ENCODE results near the gene CDH5. TPM values are rescaled to one million over a fixed set of nuclear protein-coding genes. Genes with fewer than 3 reads are reported as not detected.
"Not testable (repeated sequence)": the region's sequence is repeated elsewhere in the genome, so short reads cannot be mapped to it uniquely, and the experiment has no call there.

Gene CDH5, protein sequence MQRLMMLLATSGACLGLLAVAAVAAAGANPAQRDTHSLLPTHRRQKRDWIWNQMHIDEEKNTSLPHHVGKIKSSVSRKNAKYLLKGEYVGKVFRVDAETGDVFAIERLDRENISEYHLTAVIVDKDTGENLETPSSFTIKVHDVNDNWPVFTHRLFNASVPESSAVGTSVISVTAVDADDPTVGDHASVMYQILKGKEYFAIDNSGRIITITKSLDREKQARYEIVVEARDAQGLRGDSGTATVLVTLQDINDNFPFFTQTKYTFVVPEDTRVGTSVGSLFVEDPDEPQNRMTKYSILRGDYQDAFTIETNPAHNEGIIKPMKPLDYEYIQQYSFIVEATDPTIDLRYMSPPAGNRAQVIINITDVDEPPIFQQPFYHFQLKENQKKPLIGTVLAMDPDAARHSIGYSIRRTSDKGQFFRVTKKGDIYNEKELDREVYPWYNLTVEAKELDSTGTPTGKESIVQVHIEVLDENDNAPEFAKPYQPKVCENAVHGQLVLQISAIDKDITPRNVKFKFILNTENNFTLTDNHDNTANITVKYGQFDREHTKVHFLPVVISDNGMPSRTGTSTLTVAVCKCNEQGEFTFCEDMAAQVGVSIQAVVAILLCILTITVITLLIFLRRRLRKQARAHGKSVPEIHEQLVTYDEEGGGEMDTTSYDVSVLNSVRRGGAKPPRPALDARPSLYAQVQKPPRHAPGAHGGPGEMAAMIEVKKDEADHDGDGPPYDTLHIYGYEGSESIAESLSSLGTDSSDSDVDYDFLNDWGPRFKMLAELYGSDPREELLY
- polyA plus RNA-seq (2012; ENCODE audit: missing spikeins) = not detected

DNA sequence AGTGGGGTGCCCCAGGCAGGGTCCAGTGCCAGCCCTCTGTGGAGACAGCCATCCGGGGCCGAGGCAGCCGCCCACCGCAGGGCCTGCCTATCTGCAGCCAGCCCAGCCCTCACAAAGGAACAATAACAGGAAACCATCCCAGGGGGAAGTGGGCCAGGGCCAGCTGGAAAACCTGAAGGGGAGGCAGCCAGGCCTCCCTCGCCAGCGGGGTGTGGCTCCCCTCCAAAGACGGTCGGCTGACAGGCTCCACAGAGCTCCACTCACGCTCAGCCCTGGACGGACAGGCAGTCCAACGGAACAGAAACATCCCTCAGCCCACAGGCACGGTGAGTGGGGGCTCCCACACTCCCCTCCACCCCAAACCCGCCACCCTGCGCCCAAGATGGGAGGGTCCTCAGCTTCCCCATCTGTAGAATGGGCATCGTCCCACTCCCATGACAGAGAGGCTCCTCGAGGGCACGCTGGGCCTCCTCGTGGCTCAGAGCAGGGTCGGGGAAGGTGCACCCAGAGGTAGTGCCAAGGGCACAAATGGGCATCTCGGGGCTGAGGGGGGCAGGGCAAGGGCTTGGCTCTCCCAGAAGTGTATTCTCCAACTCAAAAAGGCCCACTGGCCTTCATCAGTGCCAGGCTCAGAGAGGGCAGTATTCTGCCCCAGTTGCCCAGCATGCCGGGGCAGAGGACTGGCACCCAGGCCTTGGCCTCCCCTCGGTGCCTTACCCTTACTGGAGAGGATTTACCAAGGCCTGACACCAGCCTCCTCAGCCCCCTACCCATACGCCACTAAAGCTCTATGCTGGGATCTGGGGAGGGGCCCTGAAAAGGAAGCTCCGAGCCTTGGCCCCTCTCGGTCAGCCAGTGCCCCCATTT is at the start of gene CDH5:
Gene CDH5 (plus strand): TSS at position 259 of the 867 bp plus-strand sequence. CDS start 12,647 bp downstream, outside the sequence.
- TF ChIP-seq TAF1 (IDR thresholded peaks at IDR 0.05; ENCODE audit: borderline replicate concordance, low read depth, low read length) (no peak), POLR2AphosphoS5 (IDR thresholded peaks at IDR 0.05; ENCODE audit: low read depth, low read length) (no peak), POLR2A (IDR thresholded peaks at IDR 0.05; ENCODE audit: low read depth, low read length) (no peak)
- no peak for DNase-seq (ENCODE audit: insufficient read length)
- FAIRE-seq = no peak

DNA sequence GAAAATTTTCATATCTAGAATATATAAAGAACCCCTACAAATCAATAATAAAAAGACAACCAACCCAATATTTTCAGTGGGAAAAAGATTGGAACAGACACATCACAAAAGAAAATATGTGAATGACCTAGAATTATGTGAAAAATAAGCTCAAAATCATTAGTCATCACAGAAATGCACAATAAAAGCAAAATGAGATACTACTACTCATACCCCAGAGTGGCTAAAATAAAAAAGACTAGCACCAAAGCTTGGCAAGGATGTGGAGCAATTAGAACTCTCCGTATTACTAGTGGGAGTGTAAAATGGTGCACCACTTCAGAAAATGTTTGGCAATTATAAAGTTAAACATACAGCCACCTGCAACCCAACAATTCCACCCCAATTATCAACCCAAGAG is 48.0 kb upstream of the CDH5 start:
- TF ChIP-seq POLR2A (IDR thresholded peaks at IDR 0.05; ENCODE audit: low read depth, low read length) (no peak), POLR2AphosphoS5 (IDR thresholded peaks at IDR 0.05; ENCODE audit: low read depth, low read length) (no peak), TAF1 (IDR thresholded peaks at IDR 0.05; ENCODE audit: borderline replicate concordance, low read depth, low read length) (no peak)
- no peak for DNase-seq (ENCODE audit: insufficient read length)
- FAIRE-seq = no peak

DNA sequence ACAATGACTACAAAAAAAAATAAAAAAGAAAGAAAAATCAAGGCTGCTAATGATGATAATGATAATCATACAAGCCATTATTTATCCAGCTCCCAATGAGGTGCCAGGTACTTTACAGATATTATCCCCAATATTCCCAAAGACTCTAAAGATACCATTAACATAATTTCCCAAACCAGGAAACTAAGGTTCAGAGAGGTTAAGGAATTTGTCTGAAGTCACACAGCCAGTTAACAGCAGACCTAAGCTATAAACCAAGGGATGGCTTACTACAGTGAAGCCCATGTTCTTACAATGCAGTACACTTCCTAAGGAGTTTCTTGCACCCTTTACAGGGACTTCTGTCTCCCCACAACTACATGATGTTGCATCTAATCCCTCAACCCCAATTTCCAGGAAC is 45.7 kb upstream of the CDH5 start:
- FAIRE-seq (no peak), DNase-seq (ENCODE audit: insufficient read length) (no peak)
- no peak for TF ChIP-seq POLR2AphosphoS5 (IDR thresholded peaks at IDR 0.05; ENCODE audit: low read depth, low read length)
- TF ChIP-seq TAF1 (IDR thresholded peaks at IDR 0.05; ENCODE audit: borderline replicate concordance, low read depth, low read length) = no peak
- no peak for TF ChIP-seq POLR2A (IDR thresholded peaks at IDR 0.05; ENCODE audit: low read depth, low read length)

DNA sequence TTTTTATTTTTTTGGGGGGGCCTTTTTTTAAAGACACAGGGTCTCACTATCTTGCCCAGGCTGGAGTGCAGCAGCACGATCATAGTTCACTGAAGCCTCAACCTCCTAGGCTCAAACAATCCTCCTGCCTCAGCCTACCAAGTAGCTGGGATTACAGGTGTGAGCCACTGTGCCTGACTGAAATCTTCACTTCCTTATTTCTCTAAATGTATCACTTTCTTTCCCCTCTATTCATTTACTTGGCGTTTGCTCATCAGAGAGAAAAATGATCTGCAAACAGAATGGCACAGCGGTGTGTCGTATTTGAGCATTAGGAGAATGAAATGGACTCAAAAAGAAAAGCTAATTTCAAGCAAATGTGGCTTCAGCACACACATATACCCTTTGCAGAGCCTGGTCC is 44.3 kb upstream of the CDH5 start:
- TF ChIP-seq POLR2AphosphoS5 (IDR thresholded peaks at IDR 0.05; ENCODE audit: low read depth, low read length) (no peak), POLR2A (IDR thresholded peaks at IDR 0.05; ENCODE audit: low read depth, low read length) (no peak), TAF1 (IDR thresholded peaks at IDR 0.05; ENCODE audit: borderline replicate concordance, low read depth, low read length) (no peak)
- DNase-seq (ENCODE audit: insufficient read length) (no peak), FAIRE-seq (peak; percentile 27)

DNA sequence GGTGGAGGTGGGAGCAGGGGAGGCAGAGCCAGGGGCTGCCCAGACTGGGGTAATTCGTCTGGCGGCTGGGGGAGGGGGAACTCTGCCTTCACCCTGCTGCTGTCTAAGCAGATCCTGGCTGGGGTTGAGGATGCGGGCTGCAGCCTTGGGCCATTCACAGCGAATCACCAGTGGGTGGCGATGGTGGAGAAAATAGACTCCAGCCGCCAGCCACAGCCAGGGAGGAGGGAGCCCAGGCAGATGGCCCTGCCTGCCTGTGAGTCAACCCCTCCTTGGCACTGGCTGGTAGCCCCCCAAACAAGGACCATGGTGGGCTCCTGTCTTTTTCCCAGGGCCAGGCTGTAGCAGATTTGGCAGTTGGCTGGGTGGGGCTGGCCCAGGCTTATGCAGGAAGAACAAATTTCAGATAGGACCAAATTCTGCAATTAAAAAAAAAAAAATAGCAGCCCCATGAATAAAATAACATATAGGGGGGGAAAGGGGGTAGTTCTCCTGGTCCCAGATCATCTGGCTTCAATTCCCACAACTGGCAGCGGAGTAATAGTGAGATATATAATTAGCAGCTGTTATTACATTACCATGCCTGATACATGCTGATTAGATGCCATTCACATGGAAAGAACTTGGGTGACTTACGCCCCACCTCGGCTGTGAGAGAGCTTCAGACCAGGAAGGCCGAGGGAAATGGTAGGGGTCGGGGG is 41.5 kb upstream of the CDH5 start:
- no peak for FAIRE-seq
- TF ChIP-seq POLR2A (IDR thresholded peaks at IDR 0.05; ENCODE audit: low read depth, low read length) = no peak
- TF ChIP-seq TAF1 (IDR thresholded peaks at IDR 0.05; ENCODE audit: borderline replicate concordance, low read depth, low read length) = no peak
- no peak for TF ChIP-seq POLR2AphosphoS5 (IDR thresholded peaks at IDR 0.05; ENCODE audit: low read depth, low read length)

DNA sequence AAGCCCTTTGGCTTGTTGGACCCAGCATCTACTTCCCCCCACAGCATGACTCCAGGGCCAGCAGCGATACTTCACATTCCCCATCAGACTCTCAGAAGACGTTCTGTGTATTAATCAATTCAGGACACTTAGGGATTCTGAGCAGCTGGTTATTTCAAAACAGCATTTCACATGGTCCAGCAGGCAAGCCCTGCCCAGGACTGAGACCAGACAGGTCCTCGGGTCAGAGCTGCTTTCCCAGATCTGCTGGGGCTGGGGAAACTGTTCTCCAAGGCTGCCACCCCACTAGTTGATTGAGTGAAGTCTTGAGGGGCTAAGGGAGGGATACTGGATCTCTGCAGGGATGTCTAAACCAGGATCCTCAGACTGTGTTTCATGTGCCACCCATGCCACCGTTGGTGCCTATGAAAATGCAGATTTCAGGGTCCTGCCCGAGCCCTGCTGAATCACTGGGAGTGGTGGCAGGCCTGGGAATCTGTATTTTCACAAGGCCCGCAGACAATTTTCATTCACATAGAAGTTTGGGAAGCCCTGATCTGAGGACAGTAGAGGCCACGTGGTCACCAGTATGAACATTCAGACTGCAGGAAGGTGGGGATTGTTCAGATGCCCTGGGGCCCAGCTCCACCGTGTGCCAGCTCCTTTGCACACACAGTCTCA is 40.6 kb upstream of the CDH5 start:
- FAIRE-seq (no peak), DNase-seq (ENCODE audit: insufficient read length) (no peak)

More for the DNA sequence above, 41.5 kb upstream of the CDH5 start:
- DNase-seq (ENCODE audit: insufficient read length) = no peak

DNA sequence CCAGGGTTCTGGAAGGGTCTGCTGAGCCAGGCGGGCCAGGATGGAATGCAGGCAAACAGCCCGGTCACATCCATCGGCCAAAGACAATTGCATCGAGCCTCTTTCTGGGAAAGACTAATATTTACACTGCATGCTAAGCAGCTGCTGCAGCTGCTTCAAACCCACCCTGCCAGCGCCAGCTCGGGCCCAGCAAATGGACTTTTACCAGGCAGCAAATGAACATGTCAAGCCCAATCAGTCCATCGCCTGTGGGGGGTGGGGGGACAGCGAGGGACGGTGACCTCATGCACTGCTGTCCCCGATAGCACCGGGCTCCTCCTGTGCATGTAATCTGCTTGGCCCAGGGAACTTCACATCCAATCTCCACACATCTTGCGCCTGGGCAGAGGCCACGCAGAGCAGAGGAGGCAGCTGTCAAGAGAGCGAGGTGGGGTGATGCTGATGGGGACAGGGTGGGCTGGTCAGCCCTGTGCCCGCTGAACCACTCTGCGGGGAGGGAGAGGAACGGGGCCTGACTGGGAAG is 39.4 kb upstream of the CDH5 start:
- FAIRE-seq = no peak
- no peak for TF ChIP-seq TAF1 (IDR thresholded peaks at IDR 0.05; ENCODE audit: borderline replicate concordance, low read depth, low read length)
- TF ChIP-seq POLR2AphosphoS5 (IDR thresholded peaks at IDR 0.05; ENCODE audit: low read depth, low read length) = no peak
- no peak for TF ChIP-seq POLR2A (IDR thresholded peaks at IDR 0.05; ENCODE audit: low read depth, low read length)
- no peak for DNase-seq (ENCODE audit: insufficient read length)

More for the DNA sequence above, 40.6 kb upstream of the CDH5 start:
- no peak for TF ChIP-seq POLR2A (IDR thresholded peaks at IDR 0.05; ENCODE audit: low read depth, low read length)
- no peak for TF ChIP-seq TAF1 (IDR thresholded peaks at IDR 0.05; ENCODE audit: borderline replicate concordance, low read depth, low read length)
- TF ChIP-seq POLR2AphosphoS5 (IDR thresholded peaks at IDR 0.05; ENCODE audit: low read depth, low read length) = no peak

DNA sequence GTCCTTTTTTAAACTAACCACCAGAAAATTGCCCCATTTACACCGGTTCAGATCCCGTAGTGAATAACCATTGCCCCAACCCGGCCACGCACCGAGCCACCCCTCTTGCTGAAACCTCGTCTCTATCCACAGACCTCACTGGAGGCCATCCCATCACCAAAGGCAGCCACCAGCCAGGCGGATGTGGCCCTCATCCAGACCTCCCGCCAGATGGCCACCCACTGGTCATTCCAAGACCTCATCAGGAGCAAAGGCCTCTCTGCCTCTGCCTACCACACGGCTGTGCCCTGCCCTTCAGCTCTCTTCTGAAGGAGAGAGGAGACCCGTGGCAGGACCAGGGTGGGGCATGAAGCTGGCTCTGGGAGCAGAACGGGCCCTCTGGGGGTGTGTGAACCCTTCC is 38.2 kb upstream of the CDH5 start:
- DNase-seq (ENCODE audit: insufficient read length) (no peak), FAIRE-seq (no peak)
- TF ChIP-seq POLR2AphosphoS5 (IDR thresholded peaks at IDR 0.05; ENCODE audit: low read depth, low read length) (no peak), TAF1 (IDR thresholded peaks at IDR 0.05; ENCODE audit: borderline replicate concordance, low read depth, low read length) (no peak), POLR2A (IDR thresholded peaks at IDR 0.05; ENCODE audit: low read depth, low read length) (no peak)

DNA sequence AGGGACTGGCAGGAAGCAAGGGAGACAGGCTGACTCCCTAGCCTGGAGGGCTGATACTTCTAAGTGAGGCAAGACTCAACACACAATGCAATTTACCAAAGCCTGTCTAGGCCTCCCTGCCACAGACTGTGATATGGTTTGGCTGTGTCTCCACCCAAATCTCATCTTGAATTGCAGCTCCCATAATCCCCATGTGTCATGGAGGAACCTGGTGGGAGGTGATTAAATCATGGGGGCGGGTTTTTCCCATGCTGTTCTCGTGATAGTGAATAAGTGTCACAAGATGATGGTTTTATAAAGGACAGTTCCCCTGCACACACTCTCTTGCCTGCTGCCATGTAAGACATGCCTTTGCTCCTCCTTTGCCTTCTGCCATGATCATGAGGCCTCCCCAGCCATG is 35.0 kb upstream of the CDH5 start:
- not testable (repeated sequence) for DNase-seq (ENCODE audit: insufficient read length); FAIRE-seq
